Naive B cell (primary cell): ENCODE results near the gene UBN1. TPM values are rescaled to one million over a fixed set of nuclear protein-coding genes. Genes with fewer than 3 reads are reported as not detected.
A peak's percentile ranks its signal among the peaks of the same experiment; 100 is the strongest.

Source experiments
- ATAC-seq, 2 donors: fragments of 150-1000 bp; cut with Tn5 transposase; 2 replicates each; pipeline ENCODE4 v1.10.0; 2021; ENCODE audit warnings: low read depth in 2 of 2, mild to moderate bottlenecking in 2 of 2, moderate library complexity in 2 of 2
- DNase-seq: peaks from one replicate; pipeline ENCODE4 v3.0.0; 2022
- H3K27ac Mint-ChIP-seq, 6 donors: one replicate each; pipeline ENCODE4 v1.8.0; 2020 to 2022; ENCODE audit warnings: mild to moderate bottlenecking in 6 of 6, mixed read lengths in 6 of 6, moderate library complexity in 5 of 6, inconsistent platforms in 2 of 6
- H3K27me3 Mint-ChIP-seq, 3 donors: one replicate each; pipeline ENCODE4 v1.8.0; 2021 to 2022; ENCODE audit warnings: mixed read lengths in 3 of 3, mild to moderate bottlenecking in 1 of 3
- H3K36me3 Mint-ChIP-seq, 2 donors: one replicate each; pipeline ENCODE4 v1.8.0; 2020 to 2022; ENCODE audit warnings: mixed read lengths in 2 of 2, inconsistent platforms in 1 of 2, mild to moderate bottlenecking in 1 of 2
- H3K4me1 Mint-ChIP-seq, 3 donors: one replicate each; pipeline ENCODE4 v1.8.0; 2020 to 2022; ENCODE audit warnings: mixed read lengths in 3 of 3, inconsistent platforms in 1 of 3, mild to moderate bottlenecking in 1 of 3, moderate library complexity in 1 of 3
- H3K4me3 Mint-ChIP-seq, 8 donors: one replicate each; pipeline ENCODE4 v1.8.0; 2020 to 2022; ENCODE audit warnings: mild to moderate bottlenecking in 8 of 8, mixed read lengths in 8 of 8, moderate library complexity in 8 of 8, inconsistent platforms in 2 of 8
- H3K9me3 Mint-ChIP-seq, 7 donors: one replicate each; pipeline ENCODE4 v1.8.0; 2020 to 2022; ENCODE audit warnings: mixed read lengths in 7 of 7, mild to moderate bottlenecking in 5 of 7, inconsistent platforms in 2 of 7, moderate library complexity in 1 of 7
- polyA plus RNA-seq, 6 donors: library from polyadenylated mRNA; unstranded; fragments of 300-500 nt; fragmentation: Illumina TruSeq; gene quantifications; one replicate each; pipeline ENCODE4 v1.2.3, GENCODE V29; 2021; ENCODE audit warnings: low read depth in 6 of 6

Gene UBN1
- polyA plus RNA-seq, 6 donors from 2014 or later = 4.3 to 19.2 (median 11.9) TPM

GRCh38 chr16:4855371-4855770 lies 8.1 kb downstream of the UBN1 start:
- Mint-ChIP-seq H3K4me3 (no peak overlapping the region), H3K9me3 (no peaks in the 10 kb centered on the region), H3K27ac (no peak overlapping the region), H3K27me3 (no peaks in the 10 kb centered on the region), H3K4me1 (peaks cover 10 to 22% (median 13%) of the 10 kb centered on the region in 3 donors), H3K36me3 (peaks cover 16 to 27% of the 10 kb centered on the region in 2 donors)
- no peak for ATAC-seq
- DNase-seq = no peak

GRCh38 chr16:4855804-4856203 lies 8.5 kb downstream of the UBN1 start:
- DNase-seq = no peak
- Mint-ChIP-seq H3K9me3 (no peaks in the 10 kb centered on the region), H3K36me3 (peaks cover 17 to 31% of the 10 kb centered on the region in 2 donors), H3K27ac (no peak overlapping the region), H3K4me3 (no peak overlapping the region), H3K4me1 (peaks cover 8 to 18% (median 12%) of the 10 kb centered on the region in 3 donors), H3K27me3 (no peaks in the 10 kb centered on the region)
- no peak for ATAC-seq

GRCh38 chr16:4859190-4859899 lies 12.1 kb downstream of the UBN1 start:
- DNase-seq = no peak
- H3K27ac Mint-ChIP-seq = peak overlapping the region in 2 of 6 donors; percentile 20 to 55
- ATAC-seq = no peak
- H3K9me3 Mint-ChIP-seq = no peaks in the 10 kb centered on the region
- H3K4me1 Mint-ChIP-seq = no peaks in the 10 kb centered on the region
- no peak overlapping the region for H3K4me3 Mint-ChIP-seq
- H3K36me3 Mint-ChIP-seq = peaks cover 22 to 35% of the 10 kb centered on the region in 2 donors
- H3K27me3 Mint-ChIP-seq = no peaks in the 10 kb centered on the region

DNA sequence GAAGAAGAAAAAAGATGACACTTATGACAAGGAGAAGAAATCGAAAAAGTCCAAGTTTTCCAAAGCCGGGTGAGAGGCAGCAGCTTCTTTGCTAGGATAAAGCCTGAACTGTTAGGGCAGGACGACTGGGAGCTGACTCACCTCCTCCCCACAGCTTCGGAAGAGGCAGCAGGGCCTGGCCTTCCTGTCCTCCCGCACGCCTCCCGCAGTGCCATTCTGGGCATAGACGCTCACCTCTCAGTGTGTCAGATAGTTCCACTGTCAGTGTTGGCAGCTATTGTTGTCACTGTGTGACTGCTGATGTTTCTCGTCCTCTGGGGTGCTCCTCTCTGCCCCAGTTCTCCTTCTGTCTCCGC lies 12.6 kb downstream of the UBN1 start:
- Mint-ChIP-seq H3K9me3 (no peaks in the 10 kb centered on the region), H3K4me1 (peaks cover 0 to 5% (median 2%) of the 10 kb centered on the region in 3 donors), H3K36me3 (peaks cover 22 to 35% of the 10 kb centered on the region in 2 donors), H3K4me3 (no peak overlapping the region), H3K27me3 (no peaks in the 10 kb centered on the region), H3K27ac (peak overlapping the region in 3 of 6 donors; percentile 55 to 95 (median 74))
- no peak for ATAC-seq
- no peak for DNase-seq

DNA sequence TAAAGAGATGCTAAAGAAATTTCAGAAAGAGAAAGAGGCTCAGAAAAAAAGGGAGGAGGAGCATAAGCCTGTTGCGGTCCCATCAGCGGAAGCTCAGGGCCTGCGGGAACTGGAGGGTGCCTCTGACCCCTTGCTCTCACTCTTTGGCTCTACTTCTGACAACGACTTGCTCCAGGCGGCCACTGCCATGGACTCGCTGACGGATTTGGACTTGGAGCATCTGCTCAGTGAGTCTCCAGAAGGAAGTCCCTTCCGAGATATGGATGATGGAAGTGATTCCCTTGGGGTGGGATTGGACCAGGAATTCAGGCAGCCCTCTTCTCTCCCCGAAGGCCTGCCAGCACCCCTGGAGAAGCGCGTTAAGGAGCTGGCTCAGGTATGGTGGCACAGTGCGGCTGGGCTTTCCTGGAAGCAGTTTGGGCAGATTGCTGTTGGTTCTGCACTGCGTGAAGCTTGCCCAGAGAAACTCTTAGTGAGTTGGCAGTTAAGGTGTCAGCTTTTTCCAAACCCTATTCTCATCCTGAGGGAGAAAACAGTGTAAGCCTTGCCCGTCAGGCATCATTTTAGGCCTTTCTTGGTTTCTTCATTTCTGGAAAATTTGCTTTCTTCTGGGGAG lies 13.6 kb downstream of the UBN1 start:
- Mint-ChIP-seq H3K36me3 (peaks cover 22 to 35% of the 10 kb centered on the region in 2 donors), H3K9me3 (no peaks in the 10 kb centered on the region), H3K4me1 (peaks cover 2 to 6% (median 2%) of the 10 kb centered on the region in 3 donors), H3K4me3 (no peak overlapping the region), H3K27ac (peak overlapping the region in 2 of 6 donors; percentile 7 to 27), H3K27me3 (no peaks in the 10 kb centered on the region)
- DNase-seq (no peak), ATAC-seq (no peak)

- H3K27ac Mint-ChIP-seq = peak overlapping the region in 2 of 6 donors; percentile 39 to 67
- no peak overlapping the region for H3K4me3 Mint-ChIP-seq
- no peaks in the 10 kb centered on the region for H3K27me3 Mint-ChIP-seq
- no peaks in the 10 kb centered on the region for H3K9me3 Mint-ChIP-seq
- H3K4me1 Mint-ChIP-seq = peaks cover 2 to 11% (median 6%) of the 10 kb centered on the region in 3 donors
- peaks cover 16 to 34% of the 10 kb centered on the region in 2 donors for H3K36me3 Mint-ChIP-seq
- no peak for DNase-seq
- ATAC-seq = no peak
Measured at GRCh38 chr16:4862639-4863038, 15.4 kb downstream of the UBN1 start.

DNA sequence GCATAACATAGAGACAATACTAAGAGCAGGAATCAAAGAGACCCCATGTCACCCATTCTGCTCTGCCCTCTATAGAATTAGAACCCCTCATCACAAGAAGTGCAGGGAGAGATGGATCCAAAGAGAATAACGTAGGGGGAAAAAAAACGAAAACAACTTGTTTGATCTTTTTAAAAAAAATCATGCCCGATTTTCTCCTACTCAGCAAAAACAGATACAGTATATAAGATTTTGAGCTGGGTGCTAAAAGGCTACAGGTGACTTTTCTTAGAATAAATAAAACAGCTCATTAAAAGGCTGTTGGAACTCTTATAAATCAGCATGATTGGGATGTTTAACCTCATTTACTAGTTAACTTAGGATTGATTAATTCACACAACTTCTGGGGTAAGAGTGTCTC lies 17.4 kb downstream of the UBN1 start:
- H3K4me3 Mint-ChIP-seq = no peak overlapping the region
- DNase-seq (no peak), ATAC-seq (no peak)
- no peaks in the 10 kb centered on the region for H3K9me3 Mint-ChIP-seq
- H3K36me3 Mint-ChIP-seq = peaks cover 17 to 29% of the 10 kb centered on the region in 2 donors
- H3K4me1 Mint-ChIP-seq = peaks cover 5 to 19% (median 6%) of the 10 kb centered on the region in 3 donors
- H3K27ac Mint-ChIP-seq = no peak overlapping the region
- H3K27me3 Mint-ChIP-seq = no peaks in the 10 kb centered on the region

DNA sequence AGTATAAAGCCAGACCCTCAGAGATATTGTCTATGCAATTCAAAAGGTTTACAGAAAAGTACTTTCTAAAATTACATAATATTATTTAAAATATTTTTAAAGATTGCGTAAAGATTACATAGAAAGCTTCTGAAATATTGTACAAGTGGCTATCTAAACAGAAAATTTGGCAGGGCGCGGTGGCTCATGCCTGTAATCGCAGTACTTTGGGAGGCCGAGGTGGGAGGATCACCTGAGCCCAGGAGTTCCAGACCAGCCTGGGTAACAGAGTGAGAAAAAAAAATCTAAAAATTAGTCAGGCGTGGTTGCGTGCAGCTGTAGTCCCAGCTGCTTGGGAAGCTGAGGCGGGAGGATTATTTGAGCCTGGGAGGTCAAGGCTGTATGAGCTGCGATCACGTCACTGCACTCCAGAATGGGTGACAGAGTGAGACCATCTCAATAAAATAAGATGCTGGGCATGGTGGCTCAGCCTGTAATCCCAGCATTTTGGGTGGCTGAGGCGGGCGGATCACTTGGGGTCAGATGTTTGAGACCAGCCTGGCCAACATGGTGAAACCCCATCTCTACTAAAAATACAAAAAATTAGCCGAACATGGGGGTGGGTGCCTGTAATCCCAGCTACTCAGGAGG lies 18.1 kb downstream of the UBN1 start:
- peaks cover 5 to 19% (median 6%) of the 10 kb centered on the region in 3 donors for H3K4me1 Mint-ChIP-seq
- H3K9me3 Mint-ChIP-seq = no peaks in the 10 kb centered on the region
- H3K27ac Mint-ChIP-seq = peak overlapping the region in 1 of 6 donors; percentile 58
- ATAC-seq (no peak), DNase-seq (no peak)
- H3K4me3 Mint-ChIP-seq = no peak overlapping the region
- H3K36me3 Mint-ChIP-seq = peaks cover 12 to 28% of the 10 kb centered on the region in 2 donors
- no peaks in the 10 kb centered on the region for H3K27me3 Mint-ChIP-seq

DNA sequence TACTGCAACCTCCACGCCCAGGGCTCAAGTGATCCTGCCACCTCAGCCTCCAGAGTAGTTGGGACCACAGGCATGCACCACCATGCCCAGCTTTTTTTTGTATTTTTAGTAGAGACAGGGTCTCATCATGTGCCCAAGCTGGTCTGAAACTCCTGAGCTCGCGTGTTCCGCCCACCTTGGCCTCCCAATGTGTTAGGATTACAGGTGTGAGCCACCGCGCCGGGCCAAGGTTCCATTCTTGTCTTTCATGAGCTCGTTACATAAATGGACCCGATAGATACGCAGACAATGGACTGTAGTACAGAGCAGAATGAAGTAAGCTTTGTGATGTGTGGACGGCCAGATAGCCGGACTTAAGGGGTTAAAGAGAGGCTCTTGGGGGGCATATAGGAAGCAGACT lies 19.3 kb downstream of the UBN1 start:
- no peak for ATAC-seq
- Mint-ChIP-seq H3K27me3 (no peaks in the 10 kb centered on the region), H3K36me3 (peaks cover 19 to 28% of the 10 kb centered on the region in 2 donors), H3K27ac (peak overlapping the region in 2 of 6 donors; percentile 75 to 78), H3K4me1 (peaks cover 5 to 19% (median 6%) of the 10 kb centered on the region in 3 donors), H3K9me3 (no peaks in the 10 kb centered on the region), H3K4me3 (no peak overlapping the region)
- DNase-seq = no peak

DNA sequence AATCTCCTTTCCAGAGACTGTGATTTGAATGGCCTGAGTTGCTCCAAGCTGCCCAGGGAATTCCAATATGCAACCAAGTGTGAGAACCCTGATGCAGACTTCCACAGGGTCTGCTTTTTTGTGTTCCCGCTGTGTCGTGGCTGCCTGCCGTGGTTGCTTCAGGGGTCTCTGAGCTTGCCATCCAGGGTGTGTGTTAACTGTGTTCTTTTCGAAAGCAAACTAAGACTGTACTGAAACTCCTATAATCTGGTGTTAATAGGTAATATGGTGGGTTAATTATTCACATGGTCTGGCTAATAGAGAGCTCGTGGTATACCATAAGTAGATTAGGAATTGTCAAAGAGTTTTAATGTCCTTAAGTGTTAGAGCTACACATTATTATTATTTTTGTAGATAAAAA lies 20.7 kb downstream of the UBN1 start:
- Mint-ChIP-seq H3K36me3 (peaks cover 22 to 31% of the 10 kb centered on the region in 2 donors), H3K9me3 (no peaks in the 10 kb centered on the region), H3K27ac (no peak overlapping the region), H3K4me3 (no peak overlapping the region), H3K4me1 (peaks cover 5 to 19% (median 6%) of the 10 kb centered on the region in 3 donors), H3K27me3 (no peaks in the 10 kb centered on the region)
- DNase-seq (no peak), ATAC-seq (no peak)

- Mint-ChIP-seq H3K27me3 (no peaks in the 10 kb centered on the region), H3K4me3 (peak overlapping the region in 1 of 8 donors; percentile 6), H3K36me3 (peaks cover 24 to 35% of the 10 kb centered on the region in 2 donors), H3K9me3 (no peaks in the 10 kb centered on the region), H3K27ac (peak overlapping the region in 1 of 6 donors; percentile 22), H3K4me1 (peaks cover 5 to 19% (median 6%) of the 10 kb centered on the region in 3 donors)
- DNase-seq (no peak), ATAC-seq (no peak)
Measured at GRCh38 chr16:4868535-4868934, 21.3 kb downstream of the UBN1 start.

DNA sequence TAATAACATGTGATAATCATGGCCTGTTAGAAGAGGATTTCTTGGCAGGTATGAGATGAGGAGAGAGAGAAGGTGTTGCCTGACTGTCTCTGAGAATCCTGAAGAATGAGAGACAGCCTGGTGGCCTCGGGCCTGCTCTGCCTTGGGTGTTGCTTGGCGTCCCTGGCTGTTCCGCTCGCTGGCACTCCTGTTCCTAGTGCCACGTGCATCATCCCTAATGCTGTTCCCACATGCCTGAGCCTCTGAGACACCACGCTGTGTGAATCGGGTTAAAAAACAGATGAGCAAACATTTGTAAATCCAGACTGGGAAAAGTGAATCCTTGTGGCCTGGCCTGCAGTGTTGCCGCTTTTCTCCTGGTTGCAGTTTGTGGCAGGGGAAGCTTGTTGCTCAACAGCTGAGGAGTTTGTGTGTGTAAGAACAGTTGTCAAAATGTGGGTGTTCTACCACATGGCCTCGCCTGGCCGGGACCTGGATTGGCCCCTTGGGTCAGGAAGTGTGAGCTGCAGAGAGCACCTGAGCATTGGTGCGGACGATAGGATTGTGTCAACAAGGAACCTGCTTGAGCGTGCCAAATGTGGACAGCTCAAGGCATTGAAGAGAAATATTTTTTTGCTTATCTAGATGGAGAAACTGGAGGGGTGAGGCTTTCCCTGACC lies 22.0 kb downstream of the UBN1 start:
- H3K9me3 Mint-ChIP-seq = no peaks in the 10 kb centered on the region
- peak overlapping the region in 1 of 6 donors; percentile 4 for H3K27ac Mint-ChIP-seq
- no peak for ATAC-seq
- no peaks in the 10 kb centered on the region for H3K27me3 Mint-ChIP-seq
- H3K36me3 Mint-ChIP-seq = peaks cover 24 to 35% of the 10 kb centered on the region in 2 donors
- peaks cover 5 to 19% (median 6%) of the 10 kb centered on the region in 3 donors for H3K4me1 Mint-ChIP-seq
- no peak overlapping the region for H3K4me3 Mint-ChIP-seq
- DNase-seq = no peak

GRCh38 chr16:4870138-4870671 lies 22.9 kb downstream of the UBN1 start:
- no peak for DNase-seq
- Mint-ChIP-seq H3K4me1 (peaks cover 5 to 20% (median 6%) of the 10 kb centered on the region in 3 donors), H3K27ac (peak overlapping the region in 3 of 6 donors; percentile 15 to 86 (median 47)), H3K4me3 (no peak overlapping the region), H3K9me3 (no peaks in the 10 kb centered on the region), H3K36me3 (peaks cover 30 to 42% of the 10 kb centered on the region in 2 donors), H3K27me3 (no peaks in the 10 kb centered on the region)
- ATAC-seq = no peak
